Neural crest cell (in vitro differentiated cells): Measurements from ENCODE around the gene ZFYVE19. TPM values are rescaled to one million over a fixed set of nuclear protein-coding genes. Genes with fewer than 3 reads are reported as not detected.
A peak's percentile ranks its signal among the peaks of the same experiment; 100 is the strongest.

Experiments
- DNase-seq: peaks from one replicate; pipeline ENCODE4 v3.0.0; 2021; ENCODE audit warnings: low read depth, mixed read lengths, low spot score
- H3K27ac Mint-ChIP-seq: one replicate; pipeline ENCODE4 v1.8.0; 2021; ENCODE audit warnings: mild to moderate bottlenecking, mixed read lengths; ENCODE audit not compliant: unreplicated experiment
- H3K27me3 Mint-ChIP-seq: 2 replicates; pipeline ENCODE4 v1.8.0; 2021; ENCODE audit warnings: low read depth, mild to moderate bottlenecking, mixed read lengths
- H3K36me3 Mint-ChIP-seq: 2 replicates; pipeline ENCODE4 v1.8.0; 2021; ENCODE audit warnings: low read depth, mild to moderate bottlenecking, mixed read lengths
- H3K4me1 Mint-ChIP-seq: 2 replicates; pipeline ENCODE4 v1.8.0; 2021; ENCODE audit warnings: mixed read lengths
- H3K4me3 Mint-ChIP-seq: one replicate; pipeline ENCODE4 v1.8.0; 2021; ENCODE audit warnings: mild to moderate bottlenecking, mixed read lengths
- H3K9me3 Mint-ChIP-seq: 2 replicates; pipeline ENCODE4 v1.8.0; 2021; ENCODE audit warnings: mixed read lengths
- CTCF ChIP-seq: fragments of 200-600 bp; sonication (generic); conservative IDR thresholded peaks from 2 replicates; pipeline ENCODE4 v1.5.0; 2021; ENCODE audit warnings: antibody characterized with exemption, mild to moderate bottlenecking
- total RNA-seq: library from RNA; stranded (reverse); gene quantifications from 2 replicates; pipeline ENCODE4 v1.2.1, GENCODE V29; 2021

Gene ZFYVE19
- total RNA-seq, 1 donor from 2014 or later, result 24.2 TPM

- Mint-ChIP-seq H3K9me3 (no peaks in the 10 kb centered on the region), H3K27ac (no peak overlapping the region), H3K27me3 (peaks cover 32% of the 10 kb centered on the region), H3K4me1 (peaks cover 24% of the 10 kb centered on the region), H3K36me3 (no peaks in the 10 kb centered on the region), H3K4me3 (peak overlapping the region; percentile 86)
- no peak for TF ChIP-seq CTCF
- no peak for DNase-seq
Observed at GRCh38 chr15:40764629-40765103, 42.2 kb upstream of the ZFYVE19 start.

GRCh38 chr15:40766194-40766815 is 40.6 kb upstream of the ZFYVE19 start:
- Mint-ChIP-seq H3K4me3 (peak overlapping the region; percentile 59), H3K4me1 (peaks cover 17% of the 10 kb centered on the region), H3K27ac (no peak overlapping the region), H3K36me3 (no peaks in the 10 kb centered on the region), H3K9me3 (no peaks in the 10 kb centered on the region), H3K27me3 (peaks cover 32% of the 10 kb centered on the region)
- no peak for DNase-seq
- no peak for TF ChIP-seq CTCF

- Mint-ChIP-seq H3K4me3 (no peak overlapping the region), H3K9me3 (no peaks in the 10 kb centered on the region), H3K4me1 (peaks cover 17% of the 10 kb centered on the region), H3K36me3 (no peaks in the 10 kb centered on the region), H3K27me3 (peaks cover 32% of the 10 kb centered on the region), H3K27ac (no peak overlapping the region)
- DNase-seq, result no peak
- no peak for TF ChIP-seq CTCF
Observed at GRCh38 chr15:40766906-40767837, 39.7 kb upstream of the ZFYVE19 start.

- no peak overlapping the region for H3K27ac Mint-ChIP-seq
- H3K27me3 Mint-ChIP-seq, result peaks cover 26% of the 10 kb centered on the region
- no peaks in the 10 kb centered on the region for H3K36me3 Mint-ChIP-seq
- H3K9me3 Mint-ChIP-seq, result no peaks in the 10 kb centered on the region
- TF ChIP-seq CTCF, result no peak
- peak overlapping the region; percentile 23 for H3K4me3 Mint-ChIP-seq
- peaks cover 17% of the 10 kb centered on the region for H3K4me1 Mint-ChIP-seq
- no peak for DNase-seq
Observed at GRCh38 chr15:40767838-40768500, 38.9 kb upstream of the ZFYVE19 start.

GRCh38 chr15:40768521-40769273 is 38.2 kb upstream of the ZFYVE19 start:
- peak overlapping the region; percentile 83 for H3K27ac Mint-ChIP-seq
- no peaks in the 10 kb centered on the region for H3K9me3 Mint-ChIP-seq
- no peak for TF ChIP-seq CTCF
- H3K27me3 Mint-ChIP-seq, result peaks cover 20% of the 10 kb centered on the region
- peaks cover 12% of the 10 kb centered on the region for H3K4me1 Mint-ChIP-seq
- H3K4me3 Mint-ChIP-seq, result peak overlapping the region; percentile 23
- DNase-seq, result no peak
- H3K36me3 Mint-ChIP-seq, result no peaks in the 10 kb centered on the region
